B cell (primary cell): ENCODE results near the gene MEA1.

Source experiments
- CTCF ChIP-seq: fragments of 200-600 bp; IDR thresholded peaks from one replicate; pipeline ENCODE4 v1.8.0; 2022; ENCODE audit warnings: antibody characterized with exemption, mild to moderate bottlenecking
- EZH2 ChIP-seq: IDR thresholded peaks from 2 replicates; pipeline ENCODE4 v1.6.1; 2012; ENCODE audit warnings: borderline replicate concordance, low read depth, mild to moderate bottlenecking, moderate library complexity, low read length; ENCODE audit not compliant: insufficient read depth, poor library complexity, severe bottlenecking

- TF ChIP-seq CTCF (no peak), EZH2 (no peak)
These were observed 726 bp upstream of the MEA1 start for GRCh38 chr6:43014434-43014909.
